Gastrocnemius medialis (tissue), 4 donors: Measurements from ENCODE around the gene GP9. TPM values are rescaled to one million over a fixed set of nuclear protein-coding genes. Genes with fewer than 3 reads are reported as not detected.

ENCODE experiments used
- ATAC-seq, 2 donors: fragments of 150-250 bp; one replicate each; pipeline ENCODE4 v1.9.1; 2016
- DNase-seq, 2 donors: peaks; one replicate each; pipeline ENCODE4 v3.0.0-alpha.2; 2019
- H3K27ac ChIP-seq, 4 donors: fragments of 200-600 bp; sonication (generic); 1 replicate in 1 of 4; 2 replicates in 3 of 4; pipeline ENCODE4 v1.5.1; 2016 to 2018; ENCODE audit warnings: mild to moderate bottlenecking in 2 of 4, moderate library complexity in 1 of 4
- H3K27me3 ChIP-seq, 3 donors: fragments of 200-600 bp; sonication (generic) in 2 of 3; 1 replicate in 1 of 3; 2 replicates in 2 of 3; pipeline versions ENCODE4 v1.5.1 to v1.6.0; 2016 to 2019; ENCODE audit warnings: mild to moderate bottlenecking in 1 of 3, moderate library complexity in 1 of 3
- H3K36me3 ChIP-seq, 2 donors: fragments of 200-600 bp; sonication (generic) in 1 of 2; one replicate each; pipeline ENCODE4 v1.5.1; 2017 to 2018
- H3K4me1 ChIP-seq, 2 donors: fragments of 200-600 bp; sonication (generic) in 1 of 2; one replicate each; pipeline ENCODE4 v1.5.1; 2016 to 2017; ENCODE audit warnings: mild to moderate bottlenecking in 2 of 2
- H3K4me3 ChIP-seq, 4 donors: fragments of 200-600 bp; sonication (generic) in 3 of 4; 1 replicate in 1 of 4; 2 replicates in 3 of 4; pipeline ENCODE4 v1.5.1; 2016 to 2019; ENCODE audit warnings: mild to moderate bottlenecking in 2 of 4
- H3K9me3 ChIP-seq, 3 donors: fragments of 200-600 bp; sonication (generic) in 2 of 3; 1 replicate in 1 of 3; 2 replicates in 2 of 3; pipeline ENCODE4 v1.5.1; 2016 to 2019
- CTCF ChIP-seq, 5 experiments: fragments of 450-650 bp in 3 of 5; fragments of 200-600 bp in 2 of 5; sonication (generic) in 2 of 5; IDR thresholded peaks in 4 of 5; conservative IDR thresholded peaks in 1 of 5; 1 replicate in 4 of 5; 2 replicates in 1 of 5; pipeline ENCODE4 v1.5.1; 2016 to 2019; ENCODE audit warnings: antibody characterized with exemption in 5 of 5, mild to moderate bottlenecking in 3 of 5, moderate library complexity in 3 of 5
- POLR2A ChIP-seq, 2 donors: fragments of 450-650 bp; IDR thresholded peaks; one replicate each; pipeline ENCODE4 v1.6.1; 2017; ENCODE audit warnings: antibody characterized with exemption in 2 of 2, mild to moderate bottlenecking in 2 of 2, moderate library complexity in 2 of 2
- in situ Hi-C, 4 donors: fragments of 200-750 bp; cut with MboI; loops; one replicate each; pipeline versions ENCODE4 v1.15.0 to v1.8.0; 2017; ENCODE audit warnings: low sequenced_read_pairs in 4 of 4
- intact Hi-C: fragments of 100-400 bp; cut with DNase I; formaldehyde crosslinking; loops from one replicate; pipeline ENCODE4 v1.15.1; 2023; ENCODE audit warnings: low total_unique reads
- total RNA-seq, 4 donors: library from RNA; depleted of rRNA; stranded (reverse); fragments of >200 nt; gene quantifications; one replicate each; pipeline versions ENCODE4 v1.1.0 to v1.2.3, GENCODE V29; 2016

Gene GP9
- total RNA-seq, 4 donors from 2014 or later, result 0.42 TPM; not detected in 3

- intact Hi-C loops, result no loop called here
- H3K4me1 ChIP-seq, result peaks cover 17 to 23% of the 10 kb centered on the region in 2 donors
Measured at GRCh38 chr3:129025691-129026435, 34.7 kb upstream of the GP9 start.

GRCh38 chr3:129026728-129027543, 33.6 kb upstream of the GP9 start:
- H3K27me3 ChIP-seq, result no peaks in the 10 kb centered on the region
- peaks cover 17 to 23% of the 10 kb centered on the region in 2 donors for H3K4me1 ChIP-seq
- H3K36me3 ChIP-seq, result no peaks in the 10 kb centered on the region
- ATAC-seq (peak; percentile 88 to 92), DNase-seq (peak; percentile 80 to 84)
- peak overlapping the region; percentile 64 to 72 (median 69) for H3K27ac ChIP-seq
- TF ChIP-seq POLR2A (IDR thresholded peaks at IDR 0.05) (peak; percentile 17 to 51), CTCF (IDR thresholded peaks at IDR 0.05 in 4 of 5, conservative IDR thresholded peaks at IDR 0.05 in 1 of 5) (peak; percentile 38 to 77 (median 59))
- H3K9me3 ChIP-seq, result no peaks in the 10 kb centered on the region
- H3K4me3 ChIP-seq, result peak overlapping the region; percentile 44 to 67 (median 52)
- intact Hi-C loops, result no loop called here
- in situ Hi-C loops, result no loop called here

More at GRCh38 chr3:129025691-129026435, 34.7 kb upstream of the GP9 start:
- H3K36me3 ChIP-seq, result no peaks in the 10 kb centered on the region
- no peak for TF ChIP-seq CTCF (IDR thresholded peaks at IDR 0.05 in 4 of 5, conservative IDR thresholded peaks at IDR 0.05 in 1 of 5)
- TF ChIP-seq POLR2A (IDR thresholded peaks at IDR 0.05), result no peak
- DNase-seq (peak in 1 of 2 donors; percentile 62), ATAC-seq (peak; percentile 63 to 64)
- H3K9me3 ChIP-seq, result no peaks in the 10 kb centered on the region
- H3K27me3 ChIP-seq, result no peaks in the 10 kb centered on the region
- no peak overlapping the region for H3K4me3 ChIP-seq
- in situ Hi-C loops, result no loop called here
- peak overlapping the region; percentile 64 to 72 (median 69) for H3K27ac ChIP-seq

- DNase-seq, result no peak
- Histone ChIP-seq H3K36me3 (no peaks in the 10 kb centered on the region), H3K27me3 (no peaks in the 10 kb centered on the region), H3K4me3 (peak overlapping the region; percentile 44 to 67 (median 52)), H3K27ac (peak overlapping the region; percentile 52 to 72 (median 60)), H3K4me1 (peaks cover 17 to 20% of the 10 kb centered on the region in 2 donors), H3K9me3 (no peaks in the 10 kb centered on the region)
- intact Hi-C loops, result no loop called here
- TF ChIP-seq POLR2A (IDR thresholded peaks at IDR 0.05) (no peak), CTCF (IDR thresholded peaks at IDR 0.05 in 4 of 5, conservative IDR thresholded peaks at IDR 0.05 in 1 of 5) (peak in 1 of 5 experiments; percentile 5)
- no peak for ATAC-seq
- in situ Hi-C loops, result no loop called here
Measured at GRCh38 chr3:129027544-129027880, 33.1 kb upstream of the GP9 start.

GRCh38 chr3:129028866-129029265, 31.7 kb upstream of the GP9 start:
- Histone ChIP-seq H3K27me3 (no peaks in the 10 kb centered on the region), H3K36me3 (no peaks in the 10 kb centered on the region), H3K4me1 (peaks cover 17 to 18% of the 10 kb centered on the region in 2 donors), H3K27ac (no peak overlapping the region), H3K9me3 (no peaks in the 10 kb centered on the region), H3K4me3 (no peak overlapping the region)
- intact Hi-C loops (no loop called here), in situ Hi-C loops (no loop called here)
- DNase-seq (no peak), ATAC-seq (no peak)
- TF ChIP-seq CTCF (IDR thresholded peaks at IDR 0.05 in 4 of 5, conservative IDR thresholded peaks at IDR 0.05 in 1 of 5) (no peak), POLR2A (IDR thresholded peaks at IDR 0.05) (no peak)
